Measurements from ENCODE around the gene PRDM10. TPM values are rescaled to one million over a fixed set of nuclear protein-coding genes. Genes with fewer than 3 reads are reported as not detected.

Gene PRDM10
- total RNA-seq, 2 experiments from 2014 or later, result 8.2 to 9.6 TPM

GRCh38 chr11:129864811-129865210 is 137.8 kb downstream of the PRDM10 start:
- no peak for TF ChIP-seq CTCF (IDR thresholded peaks at IDR 0.05)
- intact Hi-C loops (cut with DNase I, micrococcal nuclease), result no loop called here
- ChIA-PET POLR2A (interaction anchor here (1.4 to 1.9 kb wide), 2 partner anchors 11 to 50 kb away, joined by 3 to 12 read pairs; no protein-coding TSS in a partner anchor), CTCF (no interaction called here)
- H3K36me3 Mint-ChIP-seq (ENCODE audit: low read depth), result peaks cover 91% of the 10 kb centered on the region
- H3K27ac ChIP-seq (ENCODE audit: low read depth in 1 of 2, low read length in 2 of 2), result no peak overlapping the region
- peaks cover 38% of the 10 kb centered on the region for H3K4me1 ChIP-seq (ENCODE audit: insufficient read depth, low read length)
- H3K36me3 ChIP-seq (ENCODE audit: insufficient read depth, low read length), result peaks cover 71% of the 10 kb centered on the region
- H3K4me1 Mint-ChIP-seq (ENCODE audit: low read depth), result peaks cover 57% of the 10 kb centered on the region
- no peaks in the 10 kb centered on the region for H3K9me3 ChIP-seq (ENCODE audit: control insufficient read depth in 1 of 2, insufficient read depth in 1 of 2, low read length in 2 of 2)
- H3K9me3 Mint-ChIP-seq, result no peaks in the 10 kb centered on the region
- peak overlapping the region; percentile 68 for H3K27ac Mint-ChIP-seq
- no peaks in the 10 kb centered on the region for H3K27me3 ChIP-seq (ENCODE audit: control insufficient read depth in 1 of 2, insufficient read depth in 2 of 2, low read length in 2 of 2)
- no peak for ATAC-seq (ENCODE audit: poor library complexity)
- H3K4me3 ChIP-seq (ENCODE audit: low read length), result no peak overlapping the region
- DNase-seq, result no peak
- no peak overlapping the region for H3K4me3 Mint-ChIP-seq
- H3K27me3 Mint-ChIP-seq, result no peaks in the 10 kb centered on the region

GRCh38 chr11:129861702-129862522 is 140.7 kb downstream of the PRDM10 start:
- TF ChIP-seq CTCF (IDR thresholded peaks at IDR 0.05), result no peak
- peaks cover 68% of the 10 kb centered on the region for H3K4me1 Mint-ChIP-seq (ENCODE audit: low read depth)
- CTCF ChIA-PET, result interaction anchor here (0.6 kb wide), 1 partner anchor 83 kb away, joined by 3 read pairs; no protein-coding TSS in a partner anchor
- H3K9me3 Mint-ChIP-seq, result no peaks in the 10 kb centered on the region
- no peaks in the 10 kb centered on the region for H3K27me3 Mint-ChIP-seq
- no peaks in the 10 kb centered on the region for H3K27me3 ChIP-seq (ENCODE audit: control insufficient read depth in 1 of 2, insufficient read depth in 2 of 2, low read length in 2 of 2)
- POLR2A ChIA-PET, result interaction anchor here (1.7 to 4.4 kb wide), 6 partner anchors 8 to 57 kb away, joined by 4 to 26 read pairs (median 8); partner anchors contain the start of genes NFRKB and TMEM45B
- H3K4me3 Mint-ChIP-seq, result no peak overlapping the region
- H3K4me3 ChIP-seq (ENCODE audit: low read length), result no peak overlapping the region
- peaks cover 54% of the 10 kb centered on the region for H3K36me3 ChIP-seq (ENCODE audit: insufficient read depth, low read length)
- peak overlapping the region; percentile 99 for H3K27ac Mint-ChIP-seq
- H3K27ac ChIP-seq (ENCODE audit: low read depth in 1 of 2, low read length in 2 of 2), result no peak overlapping the region
- no peaks in the 10 kb centered on the region for H3K9me3 ChIP-seq (ENCODE audit: control insufficient read depth in 1 of 2, insufficient read depth in 1 of 2, low read length in 2 of 2)
- H3K36me3 Mint-ChIP-seq (ENCODE audit: low read depth), result peaks cover 87% of the 10 kb centered on the region
- intact Hi-C loops (cut with DNase I, micrococcal nuclease), result loop anchor here in 1 of 2 experiments (2.0 kb wide), 1 partner anchor 47 kb away; the partner anchor contains the start of gene TMEM45B
- DNase-seq, result no peak
- no peak for ATAC-seq (ENCODE audit: poor library complexity)
- H3K4me1 ChIP-seq (ENCODE audit: insufficient read depth, low read length), result peaks cover 51% of the 10 kb centered on the region

GRCh38 chr11:129856036-129856435 is 146.6 kb downstream of the PRDM10 start:
- H3K4me3 Mint-ChIP-seq, result no peak overlapping the region
- no peak for DNase-seq

More at GRCh38 chr11:129856036-129856435, 146.6 kb downstream of the PRDM10 start:
- H3K36me3 ChIP-seq (ENCODE audit: insufficient read depth, low read length), result peaks cover 11% of the 10 kb centered on the region
- Mint-ChIP-seq H3K4me1 (ENCODE audit: low read depth) (peaks cover 76% of the 10 kb centered on the region), H3K27ac (peak overlapping the region; percentile 97), H3K36me3 (ENCODE audit: low read depth) (peaks cover 36% of the 10 kb centered on the region), H3K27me3 (no peaks in the 10 kb centered on the region), H3K9me3 (peaks cover 2% of the 10 kb centered on the region)
- H3K27ac ChIP-seq (ENCODE audit: low read depth in 1 of 2, low read length in 2 of 2), result no peak overlapping the region
- no peak for ATAC-seq (ENCODE audit: poor library complexity)
- H3K27me3 ChIP-seq (ENCODE audit: control insufficient read depth in 1 of 2, insufficient read depth in 2 of 2, low read length in 2 of 2), result no peaks in the 10 kb centered on the region
- H3K4me3 ChIP-seq (ENCODE audit: low read length), result no peak overlapping the region
- no peak for TF ChIP-seq CTCF (IDR thresholded peaks at IDR 0.05)
- POLR2A ChIA-PET, result interaction anchor here (0.6 kb wide), 1 partner anchor 66 kb away, joined by 3 read pairs; no protein-coding TSS in a partner anchor
- no peaks in the 10 kb centered on the region for H3K9me3 ChIP-seq (ENCODE audit: control insufficient read depth in 1 of 2, insufficient read depth in 1 of 2, low read length in 2 of 2)
- peaks cover 51% of the 10 kb centered on the region for H3K4me1 ChIP-seq (ENCODE audit: insufficient read depth, low read length)
- intact Hi-C loops (cut with DNase I, micrococcal nuclease), result loop anchor here in 1 of 2 experiments (5.0 kb wide), 2 partner anchors 36 to 64 kb away; no protein-coding TSS in a partner anchor
- CTCF ChIA-PET, result no interaction called here

Measured in CD4-positive, alpha-beta T cell (primary cell).